MCF 10A (cell line): Measurements from ENCODE around the gene SOCS3. TPM values are rescaled to one million over a fixed set of nuclear protein-coding genes. Genes with fewer than 3 reads are reported as not detected.

Experiments
- BruUV-seq: library from RNA; stranded (reverse); fragments of 400-500 nt; replicated peaks from 2 replicates; lab custom pipeline; 2021; lab: Mats Ljungman, UMichigan
- CTCF ChIA-PET: fragments of 300-600 bp; sonication (Branson Sonifier 250); formaldehyde crosslinking; extraction: SDS; loops from one replicate; lab custom pipeline; 2021; ENCODE audit warnings: antibody characterized with exemption, inconsistent platforms; lab: Yijun Ruan, JAX
- POLR2A ChIA-PET: fragments of 300-600, 350-650 bp; sonication (Branson Sonifier 250); formaldehyde crosslinking; extraction: SDS; loops from one replicate; lab custom pipeline; 2020; ENCODE audit warnings: antibody characterized with exemption, inconsistent platforms; lab: Yijun Ruan, JAX
- DNase-seq: peaks from one replicate; pipeline ENCODE4 v3.0.0-alpha.2; 2018; ENCODE audit not compliant: unreplicated experiment
- H3K27ac Mint-ChIP-seq: one replicate; pipeline ENCODE4 v1.8.0; 2022; ENCODE audit warnings: mild to moderate bottlenecking, low read depth, mixed read lengths; ENCODE audit not compliant: unreplicated experiment
- H3K27me3 Mint-ChIP-seq: one replicate; pipeline ENCODE4 v1.8.0; 2022; ENCODE audit warnings: mixed read lengths; ENCODE audit not compliant: insufficient read depth, unreplicated experiment
- H3K36me3 Mint-ChIP-seq: one replicate; pipeline ENCODE4 v1.8.0; 2022; ENCODE audit warnings: mild to moderate bottlenecking, moderate library complexity, mixed read lengths; ENCODE audit not compliant: insufficient read depth, unreplicated experiment
- H3K4me1 Mint-ChIP-seq: one replicate; pipeline ENCODE4 v1.8.0; 2022; ENCODE audit warnings: mixed read lengths; ENCODE audit not compliant: insufficient read depth, unreplicated experiment
- H3K4me3 Mint-ChIP-seq: one replicate; pipeline ENCODE4 v1.8.0; 2022; ENCODE audit warnings: mild to moderate bottlenecking, moderate library complexity, mixed read lengths; ENCODE audit not compliant: unreplicated experiment
- H3K9me3 Mint-ChIP-seq: one replicate; pipeline ENCODE4 v1.8.0; 2022; ENCODE audit warnings: mixed read lengths; ENCODE audit not compliant: unreplicated experiment
- CTCF ChIP-seq: fragments of 200-600 bp; IDR thresholded peaks from one replicate; pipeline ENCODE4 v1.8.0; 2022; ENCODE audit warnings: antibody characterized with exemption, mild to moderate bottlenecking; ENCODE audit not compliant: unreplicated experiment
- intact Hi-C: fragments of 100-400 bp; cut with micrococcal nuclease; formaldehyde crosslinking; loops from 2 replicates; pipeline ENCODE4 v1.14.1; 2022
- total RNA-seq: library from RNA; stranded (reverse); gene quantifications from 2 replicates; pipeline ENCODE4 v1.2.3, GENCODE V29; 2022

SOCS3 gene
- total RNA-seq, 1 experiment from 2014 or later = 2.5 TPM

- intact Hi-C loops = no loop called here
- BruUV-seq = no TSS peak
- no peak for DNase-seq
- ChIA-PET CTCF (interaction anchor here (2.4 kb wide), 1 partner anchor 10 kb away, joined by 15 read pairs; no protein-coding TSS in a partner anchor), POLR2A (interaction anchor here (1.1 kb wide), 1 partner anchor 21 kb away, joined by 3 read pairs; no protein-coding TSS in a partner anchor)
- H3K4me1 Mint-ChIP-seq = peaks cover 17% of the 10 kb centered on the region
- H3K4me3 Mint-ChIP-seq = no peak overlapping the region
- no peak for TF ChIP-seq CTCF
- no peaks in the 10 kb centered on the region for H3K27me3 Mint-ChIP-seq
- H3K27ac Mint-ChIP-seq = no peak overlapping the region
- H3K36me3 Mint-ChIP-seq = no peaks in the 10 kb centered on the region
- no peaks in the 10 kb centered on the region for H3K9me3 Mint-ChIP-seq
Observed at GRCh38 chr17:78371056-78371455, 11.2 kb upstream of the SOCS3 start.

- BruUV-seq = no TSS peak
- CTCF ChIA-PET = interaction anchor here (0.7 to 2.6 kb wide), 3 partner anchors 9 to 119 kb away, joined by 3 to 15 read pairs (median 12); no protein-coding TSS in a partner anchor
- no peak for DNase-seq
- Mint-ChIP-seq H3K27ac (no peak overlapping the region), H3K9me3 (no peaks in the 10 kb centered on the region), H3K4me3 (no peak overlapping the region), H3K36me3 (no peaks in the 10 kb centered on the region), H3K4me1 (peaks cover 7% of the 10 kb centered on the region), H3K27me3 (no peaks in the 10 kb centered on the region)
- POLR2A ChIA-PET = interaction anchor here (0.8 to 1.1 kb wide), 2 partner anchors 9 to 22 kb away, joined by 3 read pairs; partner anchors contain the start of gene PGS1
- TF ChIP-seq CTCF = no peak
- intact Hi-C loops = no loop called here
Observed at GRCh38 chr17:78369791-78370381, 10.0 kb upstream of the SOCS3 start.

DNA sequence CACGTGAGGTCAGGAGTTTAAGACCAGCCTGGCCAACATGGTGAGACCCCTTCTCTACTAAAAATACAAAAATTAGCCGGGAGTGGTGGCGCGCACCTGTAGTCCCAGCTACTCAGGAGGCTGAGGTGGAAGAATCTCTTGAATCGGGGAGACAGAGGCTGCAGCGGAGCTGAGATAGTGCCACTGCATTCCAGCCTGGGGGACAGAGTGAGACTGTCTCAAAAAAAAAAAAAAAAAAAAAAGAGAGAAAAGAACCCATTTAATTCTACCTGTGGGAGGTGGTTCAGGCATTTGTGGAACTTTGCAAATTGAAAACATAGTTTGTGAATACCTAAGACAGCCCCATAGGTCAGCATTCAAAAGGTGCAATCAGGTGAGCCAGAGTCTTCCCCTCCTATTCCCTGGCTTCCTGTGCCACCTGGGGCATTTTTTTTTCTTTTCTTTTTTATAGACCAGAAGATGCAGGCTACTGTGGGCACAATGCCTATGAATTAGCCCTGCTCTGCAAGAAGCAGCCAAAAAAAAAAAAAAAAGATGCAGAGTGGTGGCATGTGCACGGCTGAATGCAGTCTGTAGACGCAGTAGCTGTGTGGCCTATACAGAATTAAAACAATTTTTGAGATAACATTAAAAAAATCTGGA lies 9.1 kb upstream of the SOCS3 start:
- ChIA-PET CTCF (interaction anchor here (0.6 to 2.6 kb wide), 4 partner anchors 8 to 257 kb away, joined by 4 to 15 read pairs (median 8); no protein-coding TSS in a partner anchor), POLR2A (no interaction called here)
- H3K36me3 Mint-ChIP-seq = no peaks in the 10 kb centered on the region
- intact Hi-C loops = no loop called here
- no peak for TF ChIP-seq CTCF
- H3K27me3 Mint-ChIP-seq = no peaks in the 10 kb centered on the region
- no TSS peak for BruUV-seq
- H3K9me3 Mint-ChIP-seq = no peaks in the 10 kb centered on the region
- no peaks in the 10 kb centered on the region for H3K4me1 Mint-ChIP-seq
- no peak overlapping the region for H3K27ac Mint-ChIP-seq
- no peak overlapping the region for H3K4me3 Mint-ChIP-seq
- no peak for DNase-seq

- H3K4me3 Mint-ChIP-seq = no peak overlapping the region
- intact Hi-C loops = no loop called here
- no peaks in the 10 kb centered on the region for H3K36me3 Mint-ChIP-seq
- H3K27me3 Mint-ChIP-seq = no peaks in the 10 kb centered on the region
- TF ChIP-seq CTCF = no peak
- no peaks in the 10 kb centered on the region for H3K4me1 Mint-ChIP-seq
- DNase-seq = no peak
- no TSS peak for BruUV-seq
- H3K27ac Mint-ChIP-seq = no peak overlapping the region
- POLR2A ChIA-PET = interaction anchor here (1.1 kb wide), 1 partner anchor 9 kb away, joined by 3 read pairs; no protein-coding TSS in a partner anchor
- CTCF ChIA-PET = interaction anchor here (0.6 to 2.6 kb wide), 3 partner anchors 53 to 256 kb away, joined by 4 to 12 read pairs (median 5); no protein-coding TSS in a partner anchor
- H3K9me3 Mint-ChIP-seq = no peaks in the 10 kb centered on the region
Observed at GRCh38 chr17:78368348-78368747, 8.5 kb upstream of the SOCS3 start.
